Measurements from ENCODE around the gene SH3BP4. TPM values are rescaled to one million over a fixed set of nuclear protein-coding genes. Genes with fewer than 3 reads are reported as not detected.
A peak's percentile ranks its signal among the peaks of the same experiment; 100 is the strongest.

Gene SH3BP4
- 49.6 and 53.3 TPM in 2 replicates for total RNA-seq (2014; rRNA removed)
- 78.5 TPM for polyA plus RNA-seq (2012)

- peak; percentile 68 for DNase-seq (ENCODE audit: low read depth)
These were observed at the start of gene SH3BP4 for GRCh38 chr2:234951664-234952269. SH3BP4 (plus strand) TSS chr2:234952017; CDS start chr2:235035003, 82,986 bp downstream.

- DNase-seq (ENCODE audit: low read depth): no peak
These were observed 47.0 kb upstream of the SH3BP4 start for GRCh38 chr2:234904785-234905184.

GRCh38 chr2:234905547-234906265 is 46.1 kb upstream of the SH3BP4 start:
- no peak for DNase-seq (ENCODE audit: low read depth)

- DNase-seq (ENCODE audit: low read depth): no peak
These were observed 41.6 kb upstream of the SH3BP4 start for GRCh38 chr2:234910186-234910679.

GRCh38 chr2:234911271-234911670 is 40.5 kb upstream of the SH3BP4 start:
- DNase-seq (ENCODE audit: low read depth): peak; percentile 44

GRCh38 chr2:234912437-234912836 is 39.4 kb upstream of the SH3BP4 start:
- DNase-seq (ENCODE audit: low read depth): no peak

- DNase-seq (ENCODE audit: low read depth): no peak
These were observed 38.6 kb upstream of the SH3BP4 start for GRCh38 chr2:234913208-234913626.

- DNase-seq (ENCODE audit: low read depth): no peak
These were observed 37.3 kb upstream of the SH3BP4 start for GRCh38 chr2:234914371-234915154.

- DNase-seq (ENCODE audit: low read depth): no peak
These were observed 35.1 kb upstream of the SH3BP4 start for GRCh38 chr2:234916674-234917073.

- DNase-seq (ENCODE audit: low read depth): no peak
These were observed 34.4 kb upstream of the SH3BP4 start for GRCh38 chr2:234917211-234917975.

- DNase-seq (ENCODE audit: low read depth): peak; percentile 39
These were observed 32.1 kb upstream of the SH3BP4 start for GRCh38 chr2:234919711-234920110.

GRCh38 chr2:234920836-234921235 is 31.0 kb upstream of the SH3BP4 start:
- DNase-seq (ENCODE audit: low read depth): no peak

GRCh38 chr2:234929002-234929401 is 22.8 kb upstream of the SH3BP4 start:
- DNase-seq (ENCODE audit: low read depth): no peak

GRCh38 chr2:234930397-234930796 is 21.4 kb upstream of the SH3BP4 start:
- no peak for DNase-seq (ENCODE audit: low read depth)

GRCh38 chr2:234931371-234931770 is 20.4 kb upstream of the SH3BP4 start:
- DNase-seq (ENCODE audit: low read depth): no peak

- no peak for DNase-seq (ENCODE audit: low read depth)
These were observed 19.1 kb upstream of the SH3BP4 start for GRCh38 chr2:234932591-234933168.

GRCh38 chr2:234935311-234935710 is 16.5 kb upstream of the SH3BP4 start:
- no peak for DNase-seq (ENCODE audit: low read depth)

GRCh38 chr2:234939576-234939975 is 12.2 kb upstream of the SH3BP4 start:
- no peak for DNase-seq (ENCODE audit: low read depth)

- no peak for DNase-seq (ENCODE audit: low read depth)
These were observed 11.8 kb upstream of the SH3BP4 start for GRCh38 chr2:234939996-234940395.

- no peak for DNase-seq (ENCODE audit: low read depth)
These were observed 11.3 kb upstream of the SH3BP4 start for GRCh38 chr2:234940527-234940926.

GRCh38 chr2:234945339-234945873 is 6.4 kb upstream of the SH3BP4 start:
- no peak for DNase-seq (ENCODE audit: low read depth)

Measured in LHCN-M2 (cell line).